22Rv1 (cell line): Measurements from ENCODE around the gene VEZT.

Source experiments
- ZFX ChIP-seq: fragments of 450-650 bp; IDR thresholded peaks from 2 replicates; pipeline ENCODE4 v1.6.1; 2017; ENCODE audit warnings: antibody characterized with exemption, borderline replicate concordance
- TF ChIP-seq, protein P1 (sequence below): fragments of 450-650 bp; IDR thresholded peaks from 2 replicates; pipeline ENCODE4 v1.5.1; 2017; ENCODE audit warnings: mild to moderate bottlenecking

DNA sequence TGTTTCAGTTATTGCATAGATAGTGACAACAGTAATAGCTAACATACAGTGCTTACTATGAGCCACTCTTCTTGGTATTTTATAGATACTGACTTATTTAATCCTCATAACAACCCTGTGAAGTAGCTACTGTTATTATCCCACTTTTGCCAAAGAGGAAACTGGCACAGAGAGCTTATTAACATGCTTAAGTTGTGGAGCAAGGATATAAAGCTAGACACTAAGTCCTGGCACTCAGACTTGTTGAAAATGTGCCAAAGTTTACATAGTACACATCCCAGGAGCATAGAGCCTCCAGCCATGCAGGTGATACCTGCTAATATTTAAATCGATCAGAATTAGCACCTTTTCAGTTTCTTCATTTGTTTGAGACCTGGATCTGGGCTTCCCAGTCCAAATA is 41.8 kb downstream of the VEZT start:
- TF ChIP-seq, protein P1, sequence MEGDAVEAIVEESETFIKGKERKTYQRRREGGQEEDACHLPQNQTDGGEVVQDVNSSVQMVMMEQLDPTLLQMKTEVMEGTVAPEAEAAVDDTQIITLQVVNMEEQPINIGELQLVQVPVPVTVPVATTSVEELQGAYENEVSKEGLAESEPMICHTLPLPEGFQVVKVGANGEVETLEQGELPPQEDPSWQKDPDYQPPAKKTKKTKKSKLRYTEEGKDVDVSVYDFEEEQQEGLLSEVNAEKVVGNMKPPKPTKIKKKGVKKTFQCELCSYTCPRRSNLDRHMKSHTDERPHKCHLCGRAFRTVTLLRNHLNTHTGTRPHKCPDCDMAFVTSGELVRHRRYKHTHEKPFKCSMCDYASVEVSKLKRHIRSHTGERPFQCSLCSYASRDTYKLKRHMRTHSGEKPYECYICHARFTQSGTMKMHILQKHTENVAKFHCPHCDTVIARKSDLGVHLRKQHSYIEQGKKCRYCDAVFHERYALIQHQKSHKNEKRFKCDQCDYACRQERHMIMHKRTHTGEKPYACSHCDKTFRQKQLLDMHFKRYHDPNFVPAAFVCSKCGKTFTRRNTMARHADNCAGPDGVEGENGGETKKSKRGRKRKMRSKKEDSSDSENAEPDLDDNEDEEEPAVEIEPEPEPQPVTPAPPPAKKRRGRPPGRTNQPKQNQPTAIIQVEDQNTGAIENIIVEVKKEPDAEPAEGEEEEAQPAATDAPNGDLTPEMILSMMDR: no peak
- TF ChIP-seq ZFX: no peak
